Caco-2 (cell line): ENCODE results near the gene FAM120B. TPM values are rescaled to one million over a fixed set of nuclear protein-coding genes. Genes with fewer than 3 reads are reported as not detected.

Source experiments
- BruUV-seq: library from RNA; stranded (reverse); fragments of 400-500 nt; replicated peaks from 2 replicates; lab custom pipeline; 2021; lab: Mats Ljungman, UMichigan
- CTCF ChIA-PET: fragments of 300-600 bp; sonication (Branson Sonifier 250); formaldehyde crosslinking; loops from one replicate; lab custom pipeline; 2022; ENCODE audit warnings: antibody characterized with exemption; lab: Charles Lee
- POLR2A ChIA-PET: fragments of 300-600 bp; sonication (Branson Sonifier 250); formaldehyde crosslinking; loops from one replicate; lab custom pipeline; 2022; ENCODE audit warnings: antibody characterized with exemption; lab: Charles Lee
- DNase-seq, 2 experiments: peaks; one replicate each; pipeline versions ENCODE4 v3.0.0 to v3.0.0-alpha.2; 2020 to 2022
- H3K27me3 ChIP-seq: replicated peaks from 2 replicates; pipeline ENCODE4 v1.6.0; 2011; ENCODE audit warnings: low read length; ENCODE audit not compliant: control insufficient read depth, insufficient read depth
- H3K36me3 ChIP-seq: 2 replicates; pipeline ENCODE4 v1.5.1; 2011; ENCODE audit warnings: low read length; ENCODE audit not compliant: control insufficient read depth, insufficient read depth
- H3K4me1 ChIP-seq: fragments of 250-450 bp; sonication (Bioruptor Pico); 2 replicates; pipeline ENCODE4 v1.5.1; 2020; ENCODE audit warnings: mild to moderate bottlenecking
- H3K4me3 ChIP-seq: 2 replicates; pipeline ENCODE4 v1.5.1; 2011; ENCODE audit warnings: low read depth, mild to moderate bottlenecking, control low read depth, low read length
- H3K9me3 ChIP-seq: fragments of 250-450 bp; sonication (Bioruptor Pico); 2 replicates; pipeline ENCODE4 v1.5.1; 2020; ENCODE audit warnings: mild to moderate bottlenecking, moderate library complexity
- H3K27ac Mint-ChIP-seq: one replicate; pipeline ENCODE4 v1.8.0; 2022; ENCODE audit warnings: mixed read lengths; ENCODE audit not compliant: unreplicated experiment
- H3K27me3 Mint-ChIP-seq: one replicate; pipeline ENCODE4 v1.8.0; 2022; ENCODE audit warnings: mixed read lengths; ENCODE audit not compliant: insufficient read depth, unreplicated experiment
- H3K36me3 Mint-ChIP-seq: one replicate; pipeline ENCODE4 v1.8.0; 2022; ENCODE audit warnings: mild to moderate bottlenecking, mixed read lengths; ENCODE audit not compliant: insufficient read depth, unreplicated experiment
- H3K4me1 Mint-ChIP-seq: one replicate; pipeline ENCODE4 v1.8.0; 2022; ENCODE audit warnings: low read depth, mixed read lengths; ENCODE audit not compliant: unreplicated experiment
- H3K4me3 Mint-ChIP-seq: one replicate; pipeline ENCODE4 v1.8.0; 2022; ENCODE audit warnings: mild to moderate bottlenecking, moderate library complexity, mixed read lengths; ENCODE audit not compliant: unreplicated experiment
- H3K9me3 Mint-ChIP-seq: one replicate; pipeline ENCODE4 v1.8.0; 2022; ENCODE audit warnings: mixed read lengths; ENCODE audit not compliant: unreplicated experiment
- intact Hi-C: fragments of 100-400 bp; cut with micrococcal nuclease; formaldehyde crosslinking; loops from one replicate; pipeline ENCODE4 v1.10.0; 2022; ENCODE audit not compliant: unreplicated experiment
- total RNA-seq: library from RNA; stranded (reverse); gene quantifications from 2 replicates; pipeline ENCODE4 v1.2.3, GENCODE V29; 2022
- TF ChIP-seq, protein P1 (sequence below), 2 experiments: fragments of 200-600 bp in 1 of 2; IDR thresholded peaks; 1 replicate in 1 of 2; 2 replicates in 1 of 2; pipeline versions ENCODE4 v1.5.1 to v1.8.0; 2011 to 2022; ENCODE audit warnings: antibody characterized with exemption in 1 of 2, control low read depth in 1 of 2, inconsistent platforms in 1 of 2, low read depth in 1 of 2, low read length in 1 of 2, mild to moderate bottlenecking in 1 of 2, moderate library complexity in 1 of 2; ENCODE audit not compliant: insufficient read depth in 1 of 2, severe bottlenecking in 1 of 2, unreplicated experiment in 1 of 2

Gene FAM120B
- total RNA-seq, 1 experiment from 2014 or later: 21.0 TPM

DNA sequence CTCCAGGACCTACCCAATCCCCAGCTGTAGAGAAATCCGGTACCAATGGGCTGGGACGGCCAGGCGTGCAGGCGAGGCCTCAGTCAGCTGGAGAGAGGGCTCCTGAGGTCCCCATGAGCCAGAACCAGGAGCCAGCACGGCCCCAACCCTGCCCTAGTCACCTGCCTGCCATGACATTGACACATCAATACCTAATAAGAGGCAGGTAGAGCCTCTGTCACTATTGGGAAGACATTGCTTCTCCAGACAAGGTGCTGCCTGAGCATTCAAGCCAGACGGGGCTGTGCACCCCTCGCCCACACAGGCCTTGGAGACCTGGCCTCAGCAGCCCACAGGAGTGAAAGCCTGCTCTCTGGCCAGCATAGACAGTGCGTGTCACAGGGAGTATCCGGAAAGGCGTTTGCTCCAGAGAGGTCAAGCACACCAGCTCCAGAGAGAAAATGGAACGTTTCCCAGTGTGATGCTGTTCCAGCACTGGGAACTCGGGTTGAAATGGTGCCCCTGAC lies 19.1 kb upstream of the FAM120B start:
- peaks cover 16% of the 10 kb centered on the region for H3K4me1 ChIP-seq
- H3K4me3 Mint-ChIP-seq: no peak overlapping the region
- intact Hi-C loops: no loop called here

DNA sequence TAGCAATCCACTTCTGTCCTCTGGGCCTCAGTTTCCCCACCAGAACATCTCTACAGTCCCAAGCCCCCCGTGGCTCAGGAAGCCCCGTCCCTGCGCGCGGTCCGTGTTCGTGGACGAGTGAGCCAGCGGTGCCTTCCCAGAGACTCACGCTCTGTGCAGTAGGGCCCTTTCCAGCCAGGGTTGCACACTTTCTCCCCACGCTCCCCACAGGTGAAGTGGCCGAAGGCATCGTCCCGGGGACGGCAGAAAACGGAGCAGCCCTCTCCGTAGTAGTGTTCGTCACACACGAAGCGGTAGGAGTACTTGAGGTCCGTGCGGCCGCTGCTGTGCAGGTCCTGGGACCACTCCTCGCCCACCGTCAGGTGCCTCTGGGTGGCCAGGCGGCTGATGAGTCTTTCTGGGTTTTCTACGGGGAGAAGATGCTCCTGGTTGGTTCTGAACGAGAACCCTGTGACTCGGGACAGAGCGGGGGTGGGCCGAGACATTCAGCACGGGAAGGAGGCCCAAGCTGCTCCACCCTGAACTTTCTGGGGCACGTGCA lies 18.4 kb upstream of the FAM120B start:
- peaks cover 2% of the 10 kb centered on the region for H3K27me3 ChIP-seq
- H3K27me3 Mint-ChIP-seq: peaks cover 23% of the 10 kb centered on the region

More for the DNA sequence above, 19.1 kb upstream of the FAM120B start:
- Mint-ChIP-seq H3K27ac (no peak overlapping the region), H3K4me1 (peaks cover 17% of the 10 kb centered on the region), H3K27me3 (peaks cover 15% of the 10 kb centered on the region), H3K36me3 (peaks cover 16% of the 10 kb centered on the region), H3K9me3 (no peaks in the 10 kb centered on the region)
- no peak for DNase-seq
- Histone ChIP-seq H3K4me3 (no peak overlapping the region), H3K9me3 (no peaks in the 10 kb centered on the region), H3K36me3 (no peaks in the 10 kb centered on the region; the same call in 1 of the 2 replicates), H3K27me3 (peaks cover under 1% of the 10 kb centered on the region)
- ChIA-PET CTCF (no interaction called here), POLR2A (no interaction called here)
- TF ChIP-seq, protein P1, sequence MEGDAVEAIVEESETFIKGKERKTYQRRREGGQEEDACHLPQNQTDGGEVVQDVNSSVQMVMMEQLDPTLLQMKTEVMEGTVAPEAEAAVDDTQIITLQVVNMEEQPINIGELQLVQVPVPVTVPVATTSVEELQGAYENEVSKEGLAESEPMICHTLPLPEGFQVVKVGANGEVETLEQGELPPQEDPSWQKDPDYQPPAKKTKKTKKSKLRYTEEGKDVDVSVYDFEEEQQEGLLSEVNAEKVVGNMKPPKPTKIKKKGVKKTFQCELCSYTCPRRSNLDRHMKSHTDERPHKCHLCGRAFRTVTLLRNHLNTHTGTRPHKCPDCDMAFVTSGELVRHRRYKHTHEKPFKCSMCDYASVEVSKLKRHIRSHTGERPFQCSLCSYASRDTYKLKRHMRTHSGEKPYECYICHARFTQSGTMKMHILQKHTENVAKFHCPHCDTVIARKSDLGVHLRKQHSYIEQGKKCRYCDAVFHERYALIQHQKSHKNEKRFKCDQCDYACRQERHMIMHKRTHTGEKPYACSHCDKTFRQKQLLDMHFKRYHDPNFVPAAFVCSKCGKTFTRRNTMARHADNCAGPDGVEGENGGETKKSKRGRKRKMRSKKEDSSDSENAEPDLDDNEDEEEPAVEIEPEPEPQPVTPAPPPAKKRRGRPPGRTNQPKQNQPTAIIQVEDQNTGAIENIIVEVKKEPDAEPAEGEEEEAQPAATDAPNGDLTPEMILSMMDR (IDR thresholded peaks at IDR 0.05; ENCODE audit: insufficient read depth in 1 of 2, low read depth in 1 of 2, low read length in 1 of 2, severe bottlenecking in 1 of 2, unreplicated experiment in 1 of 2): no peak
- no TSS peak for BruUV-seq

DNA sequence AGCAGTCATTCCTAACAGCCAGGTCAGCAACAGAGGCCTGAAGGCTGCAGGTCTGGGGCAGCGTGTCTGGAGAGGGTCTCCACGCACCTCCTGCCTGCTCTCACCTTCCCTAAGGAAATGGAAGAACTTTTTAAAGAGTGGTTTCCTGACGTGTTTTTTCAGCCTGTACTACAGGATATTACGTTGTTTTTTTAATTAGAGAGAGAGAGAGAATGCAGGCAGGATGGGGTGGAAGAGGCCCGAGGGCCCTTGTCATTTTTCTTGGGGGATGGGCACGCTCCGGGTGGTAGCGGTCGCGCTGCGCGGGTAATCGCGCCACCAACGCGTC lies 17.7 kb upstream of the FAM120B start:
- Histone ChIP-seq H3K27me3 (peaks cover 3% of the 10 kb centered on the region), H3K9me3 (no peaks in the 10 kb centered on the region), H3K36me3 (no peaks in the 10 kb centered on the region; the same call in 1 of the 2 replicates), H3K4me3 (peak overlapping the region; percentile 62), H3K4me1 (peaks cover 20% of the 10 kb centered on the region)
- intact Hi-C loops: loop anchor here (1.0 kb wide), 1 partner anchor 9 kb away; no protein-coding TSS in a partner anchor
- H3K4me1 Mint-ChIP-seq: peaks cover 18% of the 10 kb centered on the region
- no TSS peak for BruUV-seq
- H3K27ac Mint-ChIP-seq: peak overlapping the region; percentile 8
- H3K4me3 Mint-ChIP-seq: peak overlapping the region; percentile 90
- peaks cover 16% of the 10 kb centered on the region for H3K36me3 Mint-ChIP-seq
- no peaks in the 10 kb centered on the region for H3K9me3 Mint-ChIP-seq
- ChIA-PET POLR2A (no interaction called here), CTCF (no interaction called here)
- TF ChIP-seq, protein P1 (IDR thresholded peaks at IDR 0.05; ENCODE audit: insufficient read depth in 1 of 2, low read depth in 1 of 2, low read length in 1 of 2, severe bottlenecking in 1 of 2, unreplicated experiment in 1 of 2): no peak
- DNase-seq: no peak
- H3K27me3 Mint-ChIP-seq: peaks cover 28% of the 10 kb centered on the region

More for the DNA sequence above, 18.4 kb upstream of the FAM120B start:
- Histone ChIP-seq H3K9me3 (no peaks in the 10 kb centered on the region), H3K36me3 (no peaks in the 10 kb centered on the region; the same call in 1 of the 2 replicates), H3K4me1 (peaks cover 20% of the 10 kb centered on the region), H3K4me3 (peak overlapping the region; percentile 62)
- H3K4me3 Mint-ChIP-seq: peak overlapping the region; percentile 90
- BruUV-seq: TSS peak; percentile 8
- H3K27ac Mint-ChIP-seq: peak overlapping the region; percentile 8
- H3K9me3 Mint-ChIP-seq: no peaks in the 10 kb centered on the region
- intact Hi-C loops: no loop called here
- peak in 1 of 2 experiments; percentile 23 for DNase-seq
- ChIA-PET POLR2A (no interaction called here), CTCF (no interaction called here)
- H3K4me1 Mint-ChIP-seq: peaks cover 18% of the 10 kb centered on the region
- peaks cover 16% of the 10 kb centered on the region for H3K36me3 Mint-ChIP-seq
- TF ChIP-seq, protein P1 (IDR thresholded peaks at IDR 0.05; ENCODE audit: insufficient read depth in 1 of 2, low read depth in 1 of 2, low read length in 1 of 2, severe bottlenecking in 1 of 2, unreplicated experiment in 1 of 2): no peak
